A204.1 (cell line): ENCODE measurements around the gene FGD4.

ENCODE experiments used
- FAIRE-seq: peaks from 2 replicates; lab custom pipeline; 2012; peaks lifted over from hg19 to GRCh38; lab: Jason Lieb, UNC

The FGD4 gene

GRCh38 chr12:32686340-32686739 is 287.0 kb downstream of the FGD4 start:
- no peak for FAIRE-seq

DNA sequence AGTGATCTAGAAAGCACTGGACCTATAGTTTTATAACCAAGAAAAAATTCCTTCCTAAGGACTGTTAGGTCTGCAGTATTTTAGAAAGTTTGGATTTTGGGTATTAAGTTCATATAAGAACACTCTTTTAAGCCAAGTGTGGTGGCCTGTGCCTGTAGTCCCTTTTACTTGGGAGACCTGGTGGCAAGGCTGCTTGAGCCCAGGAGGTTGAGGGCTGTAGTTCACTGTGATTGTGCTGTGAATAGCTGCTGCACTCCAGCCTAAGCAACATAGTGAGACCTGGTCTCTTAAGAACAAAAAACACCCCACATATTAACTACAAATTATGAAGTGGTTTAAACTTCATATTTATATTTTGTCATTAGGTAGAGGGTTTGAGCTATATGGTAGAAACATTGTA is 289.4 kb downstream of the FGD4 start:
- no peak for FAIRE-seq

DNA sequence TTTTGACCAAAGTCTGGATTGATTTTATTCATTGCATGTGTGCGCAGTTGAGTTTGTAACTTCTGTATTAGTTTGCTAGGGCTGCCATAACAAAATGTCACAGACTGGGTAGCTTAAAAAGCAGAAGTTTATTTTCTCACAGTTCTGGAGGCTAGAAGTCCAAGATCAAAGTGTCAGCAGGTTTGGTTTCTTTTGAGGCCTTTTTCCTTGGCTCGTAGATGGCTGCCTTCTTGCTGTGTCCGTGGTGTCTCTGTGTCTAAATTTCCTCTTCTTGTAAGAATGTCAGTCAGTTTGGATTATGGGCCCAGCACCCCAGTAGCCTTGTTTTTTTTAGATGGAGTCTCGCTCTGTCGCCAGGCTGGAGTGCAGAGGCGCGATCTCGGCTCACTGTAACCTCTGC is 291.6 kb downstream of the FGD4 start:
- FAIRE-seq, result no peak

- FAIRE-seq, result no peak
These were observed 293.0 kb downstream of the FGD4 start for GRCh38 chr12:32692358-32692757.

DNA sequence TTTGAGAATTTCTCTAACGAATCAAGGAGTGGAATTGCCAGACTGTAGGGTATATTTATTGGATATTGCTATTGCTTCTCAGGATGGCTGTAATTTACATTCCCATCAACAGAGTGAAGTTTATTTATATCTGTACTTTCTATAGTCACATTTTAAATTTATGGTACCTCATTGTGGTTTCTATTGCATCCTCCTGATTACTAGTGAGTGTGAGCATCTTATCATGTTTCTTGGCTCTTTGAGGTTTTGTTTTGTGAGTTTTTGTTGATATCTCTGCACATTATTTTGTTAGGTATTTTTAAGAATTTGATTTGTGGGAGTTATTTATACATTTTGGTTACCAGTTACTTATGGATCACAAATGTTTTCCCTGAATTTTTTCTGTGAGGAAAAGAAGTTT is 293.7 kb downstream of the FGD4 start:
- no peak for FAIRE-seq
